Loucy (cell line): ENCODE results near the gene THBS4.

ENCODE experiments used
- H2AFZ ChIP-seq: fragments of 200-600 bp; sonication (generic); 2 replicates; pipeline ENCODE4 v1.6.0; 2016; ENCODE audit warnings: antibody characterized with exemption, mild to moderate bottlenecking, low read length, moderate library complexity
- H3F3A ChIP-seq: fragments of 200-600 bp; 2 replicates; pipeline ENCODE4 v1.6.0; 2016; ENCODE audit warnings: antibody characterized with exemption, low read depth, mild to moderate bottlenecking
- H3K27me3 ChIP-seq: fragments of 200-600 bp; sonication (generic); 2 replicates; pipeline ENCODE4 v1.6.1; 2014; ENCODE audit warnings: low read length, mild to moderate bottlenecking; ENCODE audit not compliant: insufficient read depth, poor library complexity, severe bottlenecking
- H3K36me3 ChIP-seq: fragments of 200-600 bp; sonication (generic); 2 replicates; pipeline ENCODE4 v1.6.1; 2016; ENCODE audit warnings: low read length; ENCODE audit not compliant: insufficient read depth
- H3K4me1 ChIP-seq: fragments of 200-600 bp; sonication (generic); 2 replicates; pipeline ENCODE4 v1.5.1; 2014; ENCODE audit warnings: low read length, mild to moderate bottlenecking; ENCODE audit not compliant: insufficient read depth, poor library complexity, severe bottlenecking
- H3K4me2 ChIP-seq: fragments of 200-600 bp; sonication (generic); 2 replicates; pipeline ENCODE4 v1.6.0; 2014; ENCODE audit warnings: antibody characterized with exemption, low read length, low read depth, mild to moderate bottlenecking; ENCODE audit not compliant: poor library complexity, severe bottlenecking
- H3K4me3 ChIP-seq: fragments of 200-600 bp; sonication (generic); 2 replicates; pipeline ENCODE4 v1.5.1; 2014; ENCODE audit warnings: low read length, mild to moderate bottlenecking, mixed read lengths; ENCODE audit not compliant: poor library complexity, severe bottlenecking
- H3K79me2 ChIP-seq: fragments of 200-600 bp; sonication (generic); 2 replicates; pipeline ENCODE4 v1.6.1; 2014; ENCODE audit warnings: low read length; ENCODE audit not compliant: insufficient read depth
- H3K9ac ChIP-seq: fragments of 200-600 bp; sonication (generic); 2 replicates; pipeline ENCODE4 v1.6.0; 2014; ENCODE audit warnings: mild to moderate bottlenecking, low read depth, low read length, moderate library complexity; ENCODE audit not compliant: poor library complexity, severe bottlenecking
- H3K9me2 ChIP-seq: fragments of 200-600 bp; sonication (generic); replicated peaks from 2 replicates; pipeline ENCODE4 v1.6.1; 2016; ENCODE audit warnings: low read depth, low read length, mixed read lengths
- H3K9me3 ChIP-seq: fragments of 200-600 bp; sonication (generic); 2 replicates; pipeline ENCODE4 v1.6.1; 2014; ENCODE audit warnings: mild to moderate bottlenecking, antibody characterized with exemption, low read length, low read depth; ENCODE audit not compliant: insufficient read depth
- H4K20me1 ChIP-seq: fragments of 200-600 bp; sonication (generic); 2 replicates; pipeline ENCODE4 v1.6.0; 2014; ENCODE audit warnings: antibody characterized with exemption, low read length, mild to moderate bottlenecking; ENCODE audit not compliant: insufficient read depth, poor library complexity, severe bottlenecking
- EZH2phosphoT487 ChIP-seq: fragments of 200-600 bp; IDR thresholded peaks from 2 replicates; pipeline ENCODE4 v1.6.1; 2018; ENCODE audit warnings: antibody characterized with exemption, mild to moderate bottlenecking, moderate library complexity, borderline replicate concordance
- TF ChIP-seq, protein P1 (sequence below): fragments of 200-600 bp; sonication (generic); conservative IDR thresholded peaks from 2 replicates; pipeline ENCODE4 v1.5.1; 2014; ENCODE audit warnings: mild to moderate bottlenecking, antibody characterized with exemption, low read length

The THBS4 gene

DNA sequence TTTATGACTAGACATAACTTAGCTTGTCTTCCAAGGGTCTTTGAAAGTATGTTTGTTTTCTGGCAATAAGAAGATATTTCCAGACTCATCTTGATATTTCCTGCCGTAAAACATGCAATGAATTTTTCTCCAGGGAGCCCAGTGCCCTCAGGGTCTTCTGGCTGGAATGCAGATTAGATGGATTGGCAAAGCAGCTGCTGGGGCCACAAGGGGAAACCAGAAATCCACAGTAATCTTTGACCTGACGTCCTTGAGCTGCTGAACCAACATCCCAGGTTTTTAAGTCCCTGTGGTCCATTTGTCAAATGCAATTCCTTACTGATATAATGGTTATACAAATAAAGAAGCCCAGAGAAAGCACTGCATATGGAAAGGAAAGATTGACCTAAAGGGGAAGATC, 93.0 kb downstream of the THBS4 start:
- no peaks in the 10 kb centered on the region for H3K27me3 ChIP-seq
- no peaks in the 10 kb centered on the region for H3K79me2 ChIP-seq
- no peak overlapping the region for H2AFZ ChIP-seq
- H3K4me2 ChIP-seq, result no peak overlapping the region
- no peaks in the 10 kb centered on the region for H3K9me2 ChIP-seq
- H3K4me1 ChIP-seq, result peaks cover 16% of the 10 kb centered on the region
- no peak overlapping the region for H3K4me3 ChIP-seq
- H3K9me3 ChIP-seq, result no peaks in the 10 kb centered on the region
- no peaks in the 10 kb centered on the region for H3F3A ChIP-seq
- TF ChIP-seq, protein P1, sequence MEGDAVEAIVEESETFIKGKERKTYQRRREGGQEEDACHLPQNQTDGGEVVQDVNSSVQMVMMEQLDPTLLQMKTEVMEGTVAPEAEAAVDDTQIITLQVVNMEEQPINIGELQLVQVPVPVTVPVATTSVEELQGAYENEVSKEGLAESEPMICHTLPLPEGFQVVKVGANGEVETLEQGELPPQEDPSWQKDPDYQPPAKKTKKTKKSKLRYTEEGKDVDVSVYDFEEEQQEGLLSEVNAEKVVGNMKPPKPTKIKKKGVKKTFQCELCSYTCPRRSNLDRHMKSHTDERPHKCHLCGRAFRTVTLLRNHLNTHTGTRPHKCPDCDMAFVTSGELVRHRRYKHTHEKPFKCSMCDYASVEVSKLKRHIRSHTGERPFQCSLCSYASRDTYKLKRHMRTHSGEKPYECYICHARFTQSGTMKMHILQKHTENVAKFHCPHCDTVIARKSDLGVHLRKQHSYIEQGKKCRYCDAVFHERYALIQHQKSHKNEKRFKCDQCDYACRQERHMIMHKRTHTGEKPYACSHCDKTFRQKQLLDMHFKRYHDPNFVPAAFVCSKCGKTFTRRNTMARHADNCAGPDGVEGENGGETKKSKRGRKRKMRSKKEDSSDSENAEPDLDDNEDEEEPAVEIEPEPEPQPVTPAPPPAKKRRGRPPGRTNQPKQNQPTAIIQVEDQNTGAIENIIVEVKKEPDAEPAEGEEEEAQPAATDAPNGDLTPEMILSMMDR, result no peak
- no peak for TF ChIP-seq EZH2phosphoT487
- H3K9ac ChIP-seq, result no peak overlapping the region
- H3K36me3 ChIP-seq, result no peaks in the 10 kb centered on the region
- H4K20me1 ChIP-seq, result no peaks in the 10 kb centered on the region

DNA sequence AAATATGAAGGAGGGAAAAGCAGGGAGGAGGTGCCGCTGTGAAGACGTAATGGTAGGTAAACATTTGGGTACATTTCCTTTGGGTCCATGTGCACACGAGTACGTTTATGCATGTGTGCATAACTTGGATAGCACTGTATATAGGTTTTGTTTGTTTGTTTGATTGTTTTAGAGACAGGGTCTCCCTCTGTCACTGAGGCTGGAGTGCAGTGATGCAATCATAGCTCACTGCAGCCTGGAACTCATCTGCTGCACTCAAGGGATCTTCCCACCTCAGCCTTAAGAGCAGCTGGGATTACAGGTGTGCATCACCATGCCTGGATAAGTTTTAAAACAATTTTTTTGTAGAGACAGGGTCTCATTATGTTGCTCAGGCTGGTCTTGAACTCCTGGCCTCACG, 94.0 kb downstream of the THBS4 start:
- Histone ChIP-seq H3K36me3 (no peaks in the 10 kb centered on the region), H3K4me3 (no peak overlapping the region), H3K9me2 (no peaks in the 10 kb centered on the region), H3K4me2 (no peak overlapping the region), H3K79me2 (no peaks in the 10 kb centered on the region), H3K9ac (no peak overlapping the region), H3K27me3 (no peaks in the 10 kb centered on the region), H4K20me1 (no peaks in the 10 kb centered on the region), H3K4me1 (peaks cover 22% of the 10 kb centered on the region), H3K9me3 (no peaks in the 10 kb centered on the region), H2AFZ (no peak overlapping the region), H3F3A (no peaks in the 10 kb centered on the region)
- TF ChIP-seq, protein P1, result no peak
- no peak for TF ChIP-seq EZH2phosphoT487
